HG02938 (cell line): ENCODE results near the gene REM1.

ENCODE experiments used
- ATAC-seq: cut with Tn5 transposase; IDR thresholded peaks from one replicate; pipeline ENCODE4 v1.9.1; 2021; ENCODE audit warnings: mild to moderate bottlenecking, moderate library complexity; ENCODE audit not compliant: unreplicated experiment

Gene REM1

DNA sequence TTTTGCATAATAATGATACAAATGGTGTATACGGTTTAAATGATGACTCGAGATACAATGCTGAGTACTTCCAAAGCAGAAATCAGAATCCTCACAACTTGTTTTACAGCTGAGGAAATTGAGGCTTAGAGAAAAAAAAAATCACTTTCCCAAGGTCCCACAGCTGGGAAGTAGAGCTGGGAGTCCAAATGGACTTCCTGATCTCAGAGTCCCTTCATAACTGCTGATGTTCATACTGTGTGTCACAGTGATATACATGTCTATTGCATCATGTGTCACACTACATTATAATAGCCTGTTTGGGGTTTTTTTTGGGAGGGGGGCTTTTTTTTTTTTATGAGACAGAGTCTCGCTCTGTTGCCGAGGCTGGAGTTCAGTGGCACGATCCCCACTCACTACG, 47.6 kb downstream of the REM1 start:
- ATAC-seq = no peak

DNA sequence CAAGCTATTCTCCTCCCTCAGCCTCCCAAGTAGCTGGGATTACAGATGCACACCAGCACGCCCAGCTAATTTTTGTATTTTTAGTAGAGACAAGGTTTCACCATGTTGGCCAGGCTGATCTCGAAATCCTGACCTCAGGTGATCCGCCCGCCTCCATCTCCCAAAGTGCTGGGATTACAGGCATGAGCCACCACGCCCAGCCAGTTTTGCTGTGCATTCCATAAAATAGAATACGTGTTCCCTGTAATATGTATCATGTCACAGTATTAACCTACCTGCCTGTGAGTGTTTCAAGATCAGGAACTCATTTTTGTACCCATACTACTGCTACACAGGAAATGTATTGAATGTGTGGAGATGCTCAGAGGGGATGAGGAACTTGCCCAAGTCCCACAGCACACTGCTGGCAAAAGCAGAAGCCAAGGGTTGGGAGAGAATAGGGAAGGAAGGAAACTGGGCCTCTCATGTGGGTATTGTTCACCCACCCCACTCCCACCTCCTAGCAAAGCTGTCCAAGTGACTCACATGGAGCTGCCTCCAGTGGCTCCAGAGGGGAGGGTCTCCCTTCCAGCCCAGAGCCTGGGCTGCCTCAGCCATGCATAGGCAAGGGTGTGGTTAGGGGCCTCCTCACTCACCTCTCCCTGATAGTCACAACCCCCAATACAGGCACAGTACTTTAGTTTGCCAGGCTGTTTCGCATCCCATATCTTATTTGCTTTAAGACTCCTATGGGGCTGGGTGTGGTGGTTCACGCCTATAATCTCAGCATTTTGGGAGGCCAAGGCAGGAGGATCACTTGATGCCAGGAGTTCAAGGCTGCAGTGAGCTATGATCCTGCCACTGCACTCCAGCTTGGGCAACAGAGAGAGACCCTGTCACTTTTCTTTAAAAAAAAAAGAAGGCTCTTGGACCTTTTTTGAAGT, 48.5 kb downstream of the REM1 start:
- no peak for ATAC-seq

DNA sequence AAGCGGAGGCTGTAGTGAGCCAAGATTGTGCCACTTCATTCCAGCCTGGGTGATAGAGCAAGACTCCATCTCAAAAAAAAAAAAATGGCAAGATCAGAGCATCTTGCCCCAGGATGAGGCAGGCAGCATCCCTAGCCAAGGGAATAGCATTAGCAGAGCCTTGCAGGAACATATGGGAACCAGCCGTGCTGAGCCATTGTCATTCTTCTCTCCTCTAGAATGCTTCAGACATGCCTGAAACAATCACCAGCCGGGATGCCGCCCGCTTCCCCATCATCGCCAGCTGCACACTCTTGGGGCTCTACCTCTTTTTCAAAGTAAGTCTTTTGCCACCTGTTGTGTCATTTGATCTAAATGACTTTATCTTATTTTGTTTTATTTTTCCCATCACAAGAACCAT, 52.2 kb downstream of the REM1 start:
- no peak for ATAC-seq
